ENCODE results near the gene SLC9A6. TPM values are rescaled to one million over a fixed set of nuclear protein-coding genes. Genes with fewer than 3 reads are reported as not detected.

The SLC9A6 gene
- total and polyA plus RNA-seq, 10 of the 15 experiments (the other 5 are each of a cell fraction or from before 2014, with no cell fraction given), result 4.5 to 14.6 (median 10.7) TPM

GRCh38 chrX:135984256-135984655, 979 bp upstream of the SLC9A6 start:
- intact Hi-C loops (cut with micrococcal nuclease; ENCODE audit: unreplicated experiment), result loop anchor here (2.0 kb wide), 2 partner anchors 37 to 513 kb away; partner anchors contain the start of gene HTATSF1
- in situ Hi-C loops (cut with MboI), result no loop called here
- Histone ChIP-seq H2AFZ (ENCODE audit: control insufficient read depth, low read depth, low read length) (no peak overlapping the region; the same call in 1 of the 2 replicates), H3K4me2 (ENCODE audit: control insufficient read depth, insufficient read depth) (0 out of 2 replicates have a peak overlapping the region, but pooled peaks have one; percentile 80), H3K9me3 (replicated peaks; ENCODE audit: control insufficient read depth, insufficient read depth, low read length) (no peaks in the 10 kb centered on the region), H3K27me3 (replicated peaks in 1 of 2; ENCODE audit: control insufficient read depth in 2 of 2, insufficient read depth in 2 of 2, low read length in 1 of 2) (no peaks in the 10 kb centered on the region), H3K9ac (ENCODE audit: control insufficient read depth, insufficient read depth, low read length) (no peak overlapping the region), H3K36me3 (ENCODE audit: control insufficient read depth in 2 of 2, insufficient read depth in 2 of 2, low read length in 1 of 2) (no peaks in the 10 kb centered on the region), H3K4me1 (ENCODE audit: control insufficient read depth, insufficient read depth, low read length) (no peaks in the 10 kb centered on the region), H3K4me3 (no peak overlapping the region), H3K27ac (ENCODE audit: control insufficient read depth, insufficient read depth) (no peak overlapping the region), H3K79me2 (ENCODE audit: control insufficient read depth, insufficient read depth, low read length) (peaks cover 6% of the 10 kb centered on the region), H4K20me1 (ENCODE audit: control insufficient read depth, insufficient read depth) (no peaks in the 10 kb centered on the region)
- DNase-seq (ENCODE audit: low read depth, low spot score) (no peak), ATAC-seq (no peak), FAIRE-seq (no peak)
- CTCF ChIA-PET, result interaction anchor here (1.4 kb wide), 1 partner anchor 44 kb away, joined by 5 read pairs; no protein-coding TSS in a partner anchor
- BruUV-seq (replicated peaks), result no TSS peak
- RAD21 ChIA-PET (ENCODE audit: unreplicated experiment), result no interaction called here
- SMC1A ChIA-PET (ENCODE audit: uncharacterized antibody, unreplicated experiment), result interaction anchor here (0.6 to 1.4 kb wide), 3 partner anchors 9 to 26 kb away, joined by 3 to 4 read pairs (median 4); no protein-coding TSS in a partner anchor
- WGBS (ENCODE audit: insufficient coverage, insufficient replicate concordance, low lambda C conversion rate, missing lambda C conversion rate), result 31% methylated on average over 2 of the region's 2 CpGs
- POLR2A ChIA-PET, result interaction anchor here (0.6 kb wide), 2 partner anchors 12 to 424 kb away, joined by 3 to 6 read pairs; no protein-coding TSS in a partner anchor
- TF ChIP-seq ZBED1 (IDR thresholded peaks at IDR 0.05; ENCODE audit: borderline replicate concordance), result no peak
- no peak for TF ChIP-seq NR2C2 (IDR thresholded peaks at IDR 0.05; ENCODE audit: borderline replicate concordance, control insufficient read depth, insufficient read length, low read depth)
- no peak for TF ChIP-seq E4F1 (IDR thresholded peaks at IDR 0.05; ENCODE audit: borderline replicate concordance, partially characterized antibody)
- TF ChIP-seq HCFC1 (IDR thresholded peaks at IDR 0.05; ENCODE audit: low read length), result no peak
- no peak for TF ChIP-seq ZNF207 (IDR thresholded peaks at IDR 0.05; ENCODE audit: borderline replicate concordance)
- no peak for TF ChIP-seq ZBTB4 (CRISPR knock-in tag; IDR thresholded peaks at IDR 0.05)
- TF ChIP-seq BCL3 (IDR thresholded peaks at IDR 0.05; ENCODE audit: borderline replicate concordance, insufficient read depth, low read depth, low read length, poor library complexity, severe bottlenecking), result no peak
- TF ChIP-seq ETV6 (conservative IDR thresholded peaks at IDR 0.05 in 1 of 2, IDR thresholded peaks at IDR 0.05 in 1 of 2; ENCODE audit: borderline replicate concordance in 1 of 2, low read depth in 1 of 2), result no peak
- no peak for TF ChIP-seq DPF2 (IDR thresholded peaks at IDR 0.05)
- TF ChIP-seq SREBF2 (IDR thresholded peaks at IDR 0.05; ENCODE audit: low read length), result no peak
- TF ChIP-seq MAX (IDR thresholded peaks at IDR 0.05; ENCODE audit: low read depth, low read length), result no peak
- no peak for TF ChIP-seq PBX3 (IDR thresholded peaks at IDR 0.05; ENCODE audit: insufficient replicate concordance, low read depth, low read length)
- no peak for TF ChIP-seq SREBF1 (IDR thresholded peaks at IDR 0.05; ENCODE audit: low read length)

All from GM12878 (cell line).